Stimulated activated naive CD4-positive, alpha-beta T cell (primary cell): ENCODE results near the gene SLC15A5.

ENCODE experiments used
- DNase-seq, 6 experiments: peaks; one replicate each; lab custom pipeline; 2025; lab: John Stamatoyannopoulos, UW

Gene SLC15A5

DNA sequence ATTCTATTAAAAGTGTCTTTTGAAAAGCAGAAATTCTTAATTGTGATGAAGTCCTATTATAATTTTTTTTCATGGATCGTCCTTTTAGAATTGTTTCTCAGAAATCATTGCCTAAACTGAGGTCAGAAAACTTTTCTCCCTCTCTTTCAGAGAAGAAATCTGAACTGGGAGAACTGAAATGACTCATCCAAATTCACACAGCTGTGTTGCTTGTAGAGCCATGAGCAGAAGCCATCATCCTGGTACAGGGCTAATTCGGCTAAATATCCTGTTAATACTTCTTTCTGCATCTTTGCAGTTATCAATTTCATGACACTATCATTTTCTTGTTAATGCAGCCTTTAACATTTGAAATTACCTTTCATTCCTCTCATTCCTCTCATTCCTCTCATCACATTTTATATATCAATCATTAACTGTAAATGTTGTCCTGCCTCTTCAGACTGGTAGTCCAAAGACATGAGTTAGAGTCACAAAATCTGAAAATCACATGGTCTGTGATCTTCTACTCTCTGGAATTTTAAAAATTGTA is 15.5 kb downstream of the SLC15A5 start:
- no peak for DNase-seq

DNA sequence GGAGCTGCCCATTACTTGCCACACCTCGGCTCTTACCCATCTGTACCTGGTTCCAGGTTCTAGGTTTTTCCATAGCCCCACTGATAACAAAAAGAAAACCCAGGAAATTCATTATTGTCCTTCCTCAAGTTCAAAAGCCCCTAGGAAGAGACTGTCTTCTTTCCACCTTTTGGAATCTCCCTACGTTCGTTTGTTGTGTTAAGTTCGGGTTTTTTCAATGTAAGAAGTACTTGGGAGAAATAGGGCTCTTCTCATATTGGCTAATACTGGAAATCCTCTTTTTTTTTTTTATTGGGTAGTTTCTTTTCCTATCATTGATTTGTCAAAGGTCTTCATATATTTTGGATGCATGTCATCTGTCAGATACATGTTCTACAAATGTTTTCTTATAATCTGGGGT is 17.3 kb downstream of the SLC15A5 start:
- no peak for DNase-seq

GRCh38 chr12:16258963-16259362 is 18.5 kb downstream of the SLC15A5 start:
- DNase-seq, result no peak

GRCh38 chr12:16246264-16246663 is 31.2 kb downstream of the SLC15A5 start:
- no peak for DNase-seq

DNA sequence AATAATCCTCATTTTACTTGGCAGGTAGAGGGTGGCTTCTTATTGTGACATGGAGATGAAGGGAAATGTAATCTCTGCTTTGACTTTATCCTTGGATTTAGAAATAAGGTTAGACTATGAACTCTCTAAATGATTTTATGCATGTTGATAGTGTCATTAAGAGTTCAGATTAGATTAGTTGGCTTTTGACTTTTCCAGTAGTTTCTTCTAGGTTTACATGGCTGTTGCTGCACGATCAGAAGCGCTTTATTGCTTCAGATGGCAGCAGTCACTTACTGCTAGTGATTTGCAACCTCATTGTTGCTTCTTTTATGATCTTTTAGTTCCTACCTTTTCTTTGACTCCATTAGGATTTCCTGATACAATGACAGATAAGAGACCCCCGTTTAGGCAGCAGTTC is 32.3 kb downstream of the SLC15A5 start:
- DNase-seq, result no peak

DNA sequence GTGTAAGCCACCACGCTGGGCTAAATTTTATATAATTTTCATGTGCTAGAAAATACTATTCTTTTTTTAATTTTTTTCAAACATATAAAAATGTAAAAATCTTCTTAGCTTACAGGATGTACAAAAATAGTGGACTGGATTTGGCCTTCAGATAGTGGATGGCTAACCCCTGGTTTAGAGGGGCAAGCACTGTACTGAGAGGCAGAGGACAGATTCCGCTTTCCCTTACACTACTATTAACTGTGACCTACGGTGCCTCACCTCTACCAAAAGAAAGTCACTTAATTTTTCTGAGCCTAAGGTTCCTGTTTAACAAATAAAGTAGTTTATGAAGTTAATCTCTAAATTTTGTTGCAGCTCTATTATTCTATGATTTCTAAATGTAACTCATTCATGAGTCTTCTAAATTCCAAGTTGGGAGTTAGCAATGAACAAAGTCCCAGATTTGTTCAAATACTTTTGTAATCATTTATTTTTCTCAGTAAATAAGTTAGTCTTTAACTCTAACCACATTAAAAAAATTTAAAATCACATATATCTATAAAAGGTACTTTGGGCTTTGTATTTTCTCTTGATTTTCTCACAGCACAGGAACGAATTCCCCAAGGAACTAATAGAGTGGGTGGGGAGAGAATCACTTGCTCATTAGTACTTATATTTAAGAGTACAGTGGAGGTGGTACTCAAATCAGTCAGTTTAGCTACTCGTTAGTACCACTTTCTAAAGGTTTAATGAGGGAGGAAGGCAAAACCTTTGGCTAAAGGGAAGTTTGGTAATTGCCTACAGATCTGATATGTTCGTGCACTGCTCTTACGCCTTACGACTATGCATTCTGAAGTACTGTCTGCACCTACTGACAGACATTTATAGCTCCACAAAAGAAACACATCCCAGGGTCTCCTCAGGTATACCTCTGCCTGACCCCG is 33.7 kb downstream of the SLC15A5 start:
- DNase-seq, result no peak

GRCh38 chr12:16241346-16241745 is 36.1 kb downstream of the SLC15A5 start:
- DNase-seq, result no peak

DNA sequence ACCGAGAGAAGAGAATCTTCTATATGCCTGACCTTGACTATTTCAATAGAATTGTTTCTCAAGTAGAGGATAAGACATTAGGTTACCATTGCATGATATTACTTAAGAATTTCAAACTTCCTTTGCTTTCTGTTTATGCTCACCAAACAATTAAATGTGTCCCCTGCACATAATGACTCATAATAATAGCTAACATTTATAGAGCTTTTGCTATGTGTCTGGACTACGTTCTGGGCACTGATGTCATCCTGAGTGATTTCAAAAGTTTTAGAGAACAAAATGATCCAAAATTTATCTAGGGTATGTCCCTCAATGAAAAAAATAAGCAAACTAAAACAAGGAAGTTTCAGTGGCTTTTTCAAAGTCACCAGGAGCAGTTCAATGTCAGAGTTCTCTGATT is 38.8 kb downstream of the SLC15A5 start:
- no peak for DNase-seq

DNA sequence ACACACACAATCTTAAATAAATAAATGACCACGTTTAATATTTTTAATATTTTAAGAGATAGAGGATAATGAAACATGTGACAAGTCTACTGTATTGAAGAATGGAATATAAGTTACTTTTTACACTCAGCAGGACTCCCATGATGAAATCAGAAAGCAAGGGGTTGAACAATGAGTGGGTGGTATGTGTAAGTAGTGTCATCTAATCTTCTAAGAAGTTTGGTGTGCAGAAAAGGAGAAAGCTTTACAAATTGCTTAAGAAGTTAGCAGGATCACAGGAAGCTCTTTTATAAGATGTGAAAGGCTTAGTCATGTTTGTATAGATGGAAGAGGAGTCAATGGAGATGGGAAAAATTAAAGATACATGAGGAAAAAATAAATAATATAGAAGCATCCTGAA is 47.8 kb downstream of the SLC15A5 start:
- DNase-seq, result no peak

DNA sequence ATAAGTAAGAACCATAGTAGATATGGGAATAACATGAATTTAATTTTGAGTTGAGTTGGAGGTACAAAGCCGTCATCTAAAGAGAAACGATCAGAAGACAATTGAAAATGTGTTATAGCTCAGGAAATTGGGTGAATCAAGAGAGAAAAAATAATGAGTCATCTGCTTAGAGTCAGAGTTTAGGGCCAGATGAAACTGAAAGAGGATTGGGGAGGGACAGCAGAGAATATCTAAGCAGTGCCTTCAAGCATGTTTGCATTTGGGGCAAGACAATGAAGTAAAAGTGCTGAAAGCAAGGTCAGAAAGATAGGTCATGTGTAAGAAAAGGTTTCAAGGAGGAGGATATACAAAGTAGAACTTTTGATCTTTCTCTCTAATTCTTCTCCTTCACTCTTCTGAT is 49.4 kb downstream of the SLC15A5 start:
- no peak for DNase-seq

DNA sequence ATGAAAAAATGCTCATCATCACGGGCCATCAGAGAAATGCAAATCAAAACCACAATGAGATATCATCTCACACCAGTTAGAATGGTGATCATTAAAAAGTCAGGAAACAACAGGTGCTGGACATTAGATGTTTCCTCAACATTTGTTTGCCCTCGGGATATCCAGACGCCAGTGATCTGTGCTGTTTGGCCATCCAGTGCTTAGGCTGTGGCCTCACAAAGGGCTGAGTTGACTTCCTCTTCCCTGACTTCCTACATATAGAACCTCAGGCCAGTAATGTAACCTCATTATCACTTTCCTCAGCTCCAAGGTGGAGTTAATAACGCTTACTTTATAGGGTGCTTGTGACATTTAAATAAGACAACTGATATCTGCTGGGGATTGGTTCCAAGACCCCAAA is 51.8 kb downstream of the SLC15A5 start:
- no peak for DNase-seq

GRCh38 chr12:16224196-16224595 is 53.3 kb downstream of the SLC15A5 start:
- no peak for DNase-seq

DNA sequence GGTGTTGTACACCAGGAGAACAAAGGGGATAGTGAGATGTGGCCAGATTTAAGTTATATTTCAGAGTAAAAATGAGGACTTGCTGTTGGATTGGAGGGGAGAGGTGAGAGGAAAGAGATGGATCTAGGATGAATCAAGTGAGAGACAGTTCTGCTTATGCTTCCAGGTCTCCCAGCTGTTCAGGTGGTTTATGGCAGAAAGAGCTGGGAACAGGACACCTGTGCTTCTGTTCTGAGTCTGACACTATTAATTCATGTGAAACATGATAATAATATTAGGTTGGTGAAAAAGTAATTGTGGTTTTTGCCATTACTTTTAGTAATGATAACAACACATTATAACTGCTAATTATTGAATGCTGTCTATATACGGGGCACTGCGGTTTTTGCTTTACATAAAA is 55.7 kb downstream of the SLC15A5 start:
- no peak for DNase-seq

DNA sequence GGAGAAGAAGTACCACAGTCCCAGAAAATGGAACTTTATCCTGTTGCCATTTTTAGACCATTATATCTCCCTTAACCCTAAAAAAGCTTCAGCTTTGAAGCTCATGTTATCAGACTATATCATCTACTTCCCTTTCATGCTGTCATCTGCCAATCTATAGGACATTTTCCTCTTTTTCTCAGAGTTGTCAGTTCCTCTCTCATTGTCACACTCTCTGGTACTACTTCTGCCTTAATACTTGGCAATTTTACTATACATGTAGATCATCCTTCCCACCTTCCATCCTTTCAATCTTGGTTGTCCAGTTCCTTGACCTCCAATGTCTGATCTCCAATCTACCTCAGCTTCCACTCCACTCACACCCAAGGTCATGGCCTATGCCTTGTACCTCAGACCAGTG is 57.4 kb downstream of the SLC15A5 start:
- DNase-seq, result no peak

DNA sequence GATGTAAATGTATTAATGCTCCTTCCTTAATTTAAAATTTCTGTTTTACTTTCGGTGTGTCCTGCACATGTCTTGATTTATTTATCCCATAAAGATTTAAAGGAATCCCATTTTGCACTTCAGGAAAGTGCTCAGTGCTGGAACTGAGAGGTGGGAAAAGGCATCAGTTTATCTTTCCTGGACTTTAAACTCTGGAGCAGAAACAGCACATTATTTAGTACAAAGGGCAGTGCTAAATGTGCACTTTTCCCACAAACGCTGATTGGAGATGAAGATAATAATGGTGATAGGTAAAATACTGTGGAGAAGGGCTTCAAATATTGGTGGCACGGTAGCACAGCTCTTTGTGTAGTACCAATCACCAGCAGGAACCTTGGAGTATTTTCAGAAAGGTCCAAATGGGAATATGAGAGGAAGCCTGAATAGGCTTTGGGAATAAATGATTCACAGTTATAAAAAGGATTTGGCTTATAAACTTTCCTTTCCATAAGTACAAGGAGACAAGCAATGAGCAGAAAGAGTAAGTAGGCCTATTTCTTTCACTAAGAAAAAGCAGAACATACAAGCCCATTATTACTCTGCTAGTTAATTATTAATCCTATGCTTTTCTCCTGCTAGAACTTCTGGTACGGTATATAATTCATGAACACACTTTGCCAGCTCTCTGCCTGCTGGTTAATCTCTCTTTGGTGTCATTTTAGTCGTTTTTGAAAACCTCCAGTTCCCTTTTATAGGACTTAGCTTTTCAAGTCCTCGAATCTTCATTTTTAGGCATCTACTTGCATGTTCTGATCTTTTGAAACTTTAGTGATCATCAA is 58.3 kb downstream of the SLC15A5 start:
- DNase-seq, result no peak

DNA sequence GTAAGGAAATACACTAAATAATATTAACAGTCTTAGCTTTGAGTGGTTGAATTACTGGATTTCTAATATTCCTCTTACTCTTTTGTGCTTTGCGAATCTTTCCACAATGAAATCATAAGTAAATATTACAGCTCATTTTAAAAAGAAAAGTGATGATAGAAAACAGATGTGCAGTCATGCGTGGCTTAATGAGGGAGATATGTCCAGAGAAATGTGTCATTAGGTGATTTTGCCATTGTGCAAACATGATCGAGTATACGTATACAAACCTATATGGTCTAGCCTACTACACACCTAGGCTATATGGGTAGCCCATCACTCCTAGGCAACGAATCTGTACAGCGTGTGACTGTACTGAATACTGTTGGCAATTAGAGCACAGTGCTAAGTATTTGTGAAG is 59.3 kb downstream of the SLC15A5 start:
- no peak for DNase-seq

- no peak for DNase-seq
Observed at GRCh38 chr12:16211731-16212130, 65.8 kb downstream of the SLC15A5 start.

GRCh38 chr12:16198884-16199283 is 78.6 kb downstream of the SLC15A5 start:
- DNase-seq, result no peak

DNA sequence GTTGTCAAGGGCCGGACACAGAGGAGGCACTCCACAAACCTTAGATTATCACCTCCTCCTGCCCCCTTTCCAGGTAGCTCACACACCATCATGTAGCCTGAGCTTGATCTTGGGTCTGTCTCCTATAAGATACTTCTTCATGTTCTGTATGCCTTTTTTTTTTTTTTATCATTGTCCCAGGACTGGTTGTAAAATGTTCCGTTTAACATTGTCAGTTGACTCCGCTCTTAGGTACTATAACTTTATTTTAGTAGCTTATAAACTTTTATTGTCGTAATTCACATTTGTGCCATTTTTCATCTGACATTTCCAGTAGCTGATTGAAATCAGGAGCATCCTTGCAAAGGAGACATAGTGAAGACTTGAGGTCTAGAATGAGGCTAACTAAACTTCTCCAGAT is 79.9 kb downstream of the SLC15A5 start:
- no peak for DNase-seq

GRCh38 chr12:16189849-16190248 is 87.6 kb downstream of the SLC15A5 start:
- no peak for DNase-seq

GRCh38 chr12:16187660-16188059 is 89.8 kb downstream of the SLC15A5 start:
- DNase-seq, result no peak

DNA sequence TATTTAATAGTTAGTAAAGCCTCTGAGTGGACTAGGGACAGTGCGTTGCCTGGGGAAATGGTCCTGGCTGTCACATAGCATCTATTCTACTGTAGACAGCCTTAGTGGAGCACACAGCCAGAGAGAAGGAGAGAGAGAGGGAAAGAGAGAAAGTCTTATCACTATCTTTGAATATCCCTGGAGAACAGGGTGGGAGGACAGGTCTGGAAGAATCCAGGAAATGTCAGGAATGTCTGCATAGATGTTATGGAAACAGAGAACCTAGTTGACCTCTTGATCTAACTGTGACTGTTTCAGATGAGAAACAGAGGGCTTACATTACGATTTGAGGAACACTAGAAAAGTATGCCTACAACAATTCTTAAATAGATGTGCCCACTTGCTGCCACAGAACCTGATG is 92.8 kb downstream of the SLC15A5 start:
- DNase-seq, result no peak

- no peak for DNase-seq
Observed at GRCh38 chr12:16183541-16183940, 93.9 kb downstream of the SLC15A5 start.
